HG03565 (cell line): ENCODE measurements around the gene RPAP3.

Experiments
- ATAC-seq: cut with Tn5 transposase; IDR thresholded peaks from one replicate; pipeline ENCODE4 v1.9.1; 2021; ENCODE audit warnings: mild to moderate bottlenecking, moderate library complexity; ENCODE audit not compliant: unreplicated experiment

The RPAP3 gene

DNA sequence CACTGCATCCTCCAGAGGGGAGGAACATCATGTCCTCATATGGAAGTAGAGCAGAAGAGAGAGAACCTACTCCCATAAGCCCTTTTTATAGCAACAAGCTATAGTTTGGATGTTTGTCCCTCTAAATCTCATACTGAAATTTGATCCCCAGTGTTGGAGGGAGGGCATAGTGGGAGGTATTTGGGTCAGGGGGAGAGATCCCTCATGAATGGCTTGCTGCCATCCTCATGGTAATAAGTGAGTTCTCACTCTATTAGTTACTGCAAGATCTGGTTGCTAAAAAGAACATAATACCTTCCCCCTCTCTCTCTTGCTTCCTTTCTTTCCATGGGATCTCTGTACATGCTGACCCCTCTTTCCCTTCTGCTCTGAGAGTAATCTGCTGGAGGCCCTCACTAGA is 93.9 kb downstream of the RPAP3 start:
- no peak for ATAC-seq
